Gastrocnemius medialis (tissue), 4 donors: ENCODE results near the gene ADGRF5. TPM values are rescaled to one million over a fixed set of nuclear protein-coding genes. Genes with fewer than 3 reads are reported as not detected.

ENCODE experiments used
- ATAC-seq, 2 donors: fragments of 150-250 bp; one replicate each; pipeline ENCODE4 v1.9.1; 2016
- DNase-seq, 2 donors: peaks; one replicate each; pipeline ENCODE4 v3.0.0-alpha.2; 2019
- H3K27ac ChIP-seq, 4 donors: fragments of 200-600 bp; sonication (generic); 1 replicate in 1 of 4; 2 replicates in 3 of 4; pipeline ENCODE4 v1.5.1; 2016 to 2018; ENCODE audit warnings: mild to moderate bottlenecking in 2 of 4, moderate library complexity in 1 of 4
- H3K27me3 ChIP-seq, 3 donors: fragments of 200-600 bp; sonication (generic) in 2 of 3; 1 replicate in 1 of 3; 2 replicates in 2 of 3; pipeline versions ENCODE4 v1.5.1 to v1.6.0; 2016 to 2019; ENCODE audit warnings: mild to moderate bottlenecking in 1 of 3, moderate library complexity in 1 of 3
- H3K36me3 ChIP-seq, 2 donors: fragments of 200-600 bp; sonication (generic) in 1 of 2; one replicate each; pipeline ENCODE4 v1.5.1; 2017 to 2018
- H3K4me1 ChIP-seq, 2 donors: fragments of 200-600 bp; sonication (generic) in 1 of 2; one replicate each; pipeline ENCODE4 v1.5.1; 2016 to 2017; ENCODE audit warnings: mild to moderate bottlenecking in 2 of 2
- H3K4me3 ChIP-seq, 4 donors: fragments of 200-600 bp; sonication (generic) in 3 of 4; 1 replicate in 1 of 4; 2 replicates in 3 of 4; pipeline ENCODE4 v1.5.1; 2016 to 2019; ENCODE audit warnings: mild to moderate bottlenecking in 2 of 4
- H3K9me3 ChIP-seq, 3 donors: fragments of 200-600 bp; sonication (generic) in 2 of 3; 1 replicate in 1 of 3; 2 replicates in 2 of 3; pipeline ENCODE4 v1.5.1; 2016 to 2019
- CTCF ChIP-seq, 5 experiments: fragments of 450-650 bp in 3 of 5; fragments of 200-600 bp in 2 of 5; sonication (generic) in 2 of 5; IDR thresholded peaks in 4 of 5; conservative IDR thresholded peaks in 1 of 5; 1 replicate in 4 of 5; 2 replicates in 1 of 5; pipeline ENCODE4 v1.5.1; 2016 to 2019; ENCODE audit warnings: antibody characterized with exemption in 5 of 5, mild to moderate bottlenecking in 3 of 5, moderate library complexity in 3 of 5
- POLR2A ChIP-seq, 2 donors: fragments of 450-650 bp; IDR thresholded peaks; one replicate each; pipeline ENCODE4 v1.6.1; 2017; ENCODE audit warnings: antibody characterized with exemption in 2 of 2, mild to moderate bottlenecking in 2 of 2, moderate library complexity in 2 of 2
- in situ Hi-C, 4 donors: fragments of 200-750 bp; cut with MboI; loops; one replicate each; pipeline versions ENCODE4 v1.15.0 to v1.8.0; 2017; ENCODE audit warnings: low sequenced_read_pairs in 4 of 4
- intact Hi-C: fragments of 100-400 bp; cut with DNase I; formaldehyde crosslinking; loops from one replicate; pipeline ENCODE4 v1.15.1; 2023; ENCODE audit warnings: low total_unique reads
- total RNA-seq, 4 donors: library from RNA; depleted of rRNA; stranded (reverse); fragments of >200 nt; gene quantifications; one replicate each; pipeline versions ENCODE4 v1.1.0 to v1.2.3, GENCODE V29; 2016

ADGRF5 gene
- total RNA-seq, 4 donors from 2014 or later = 27.6 to 49.2 (median 41.0) TPM

GRCh38 chr6:46930331-46930730 is 8.6 kb upstream of the ADGRF5 start:
- intact Hi-C loops = no loop called here
- Histone ChIP-seq H3K36me3 (no peaks in the 10 kb centered on the region), H3K9me3 (no peaks in the 10 kb centered on the region), H3K27me3 (no peaks in the 10 kb centered on the region), H3K4me3 (no peak overlapping the region), H3K27ac (peak overlapping the region in 1 of 4 donors; percentile 68), H3K4me1 (peaks cover 0 to 17% of the 10 kb centered on the region in 2 donors)
- no peak for ATAC-seq
- in situ Hi-C loops = no loop called here
- no peak for DNase-seq
- TF ChIP-seq CTCF (IDR thresholded peaks at IDR 0.05 in 4 of 5, conservative IDR thresholded peaks at IDR 0.05 in 1 of 5) (no peak), POLR2A (IDR thresholded peaks at IDR 0.05) (no peak)

DNA sequence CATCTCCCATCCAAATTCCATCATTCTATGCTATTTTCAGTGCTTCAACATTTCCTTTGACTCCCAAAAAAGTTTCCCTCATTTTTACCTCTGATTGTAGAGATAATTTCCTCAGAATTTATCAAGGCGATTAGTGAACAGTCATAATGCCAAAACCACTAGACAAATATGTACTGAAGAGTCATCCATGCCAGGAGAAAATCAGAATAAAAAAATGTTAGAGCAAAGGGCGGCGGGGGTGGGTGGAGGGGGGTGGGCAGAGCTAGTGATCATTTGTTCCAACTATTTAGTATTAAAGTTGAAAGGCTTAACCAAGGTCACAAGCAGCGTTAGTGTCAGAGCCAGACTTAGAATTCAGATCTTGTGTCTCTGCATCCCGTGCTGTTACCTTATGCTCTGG is 5.3 kb upstream of the ADGRF5 start:
- Histone ChIP-seq H3K4me3 (no peak overlapping the region), H3K27me3 (no peaks in the 10 kb centered on the region), H3K9me3 (no peaks in the 10 kb centered on the region), H3K36me3 (no peaks in the 10 kb centered on the region), H3K27ac (peak overlapping the region in 1 of 4 donors; percentile 55), H3K4me1 (peaks cover 3 to 19% of the 10 kb centered on the region in 2 donors)
- in situ Hi-C loops = no loop called here
- DNase-seq (no peak), ATAC-seq (no peak)
- intact Hi-C loops = no loop called here
- no peak for TF ChIP-seq POLR2A (IDR thresholded peaks at IDR 0.05)
- no peak for TF ChIP-seq CTCF (IDR thresholded peaks at IDR 0.05 in 4 of 5, conservative IDR thresholded peaks at IDR 0.05 in 1 of 5)

DNA sequence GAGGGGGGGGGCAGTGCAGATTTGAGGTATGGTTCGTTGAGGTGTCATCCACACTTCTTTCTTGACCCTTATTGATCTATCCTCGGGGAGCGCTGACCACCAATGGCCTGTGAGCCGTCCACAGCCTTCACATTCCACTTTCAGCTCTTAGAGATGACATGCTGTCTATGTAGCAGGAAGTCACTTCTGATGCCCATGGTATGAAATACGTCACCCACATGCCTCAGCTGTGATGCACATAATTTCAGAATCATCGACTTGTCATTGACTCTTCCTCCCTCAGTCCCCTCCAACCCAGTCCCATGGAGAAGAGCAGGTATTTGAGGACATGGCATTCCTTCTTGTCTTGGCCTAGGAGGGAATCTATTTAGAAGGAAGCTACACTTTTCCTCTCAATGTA is 4.7 kb upstream of the ADGRF5 start:
- DNase-seq (no peak), ATAC-seq (no peak)
- H3K36me3 ChIP-seq = no peaks in the 10 kb centered on the region
- intact Hi-C loops = no loop called here
- in situ Hi-C loops = no loop called here
- no peaks in the 10 kb centered on the region for H3K27me3 ChIP-seq
- peak overlapping the region in 2 of 4 donors; percentile 55 to 79 for H3K27ac ChIP-seq
- H3K4me1 ChIP-seq = peaks cover 3 to 19% of the 10 kb centered on the region in 2 donors
- no peak for TF ChIP-seq POLR2A (IDR thresholded peaks at IDR 0.05)
- TF ChIP-seq CTCF (IDR thresholded peaks at IDR 0.05 in 4 of 5, conservative IDR thresholded peaks at IDR 0.05 in 1 of 5) = no peak
- no peaks in the 10 kb centered on the region for H3K9me3 ChIP-seq
- H3K4me3 ChIP-seq = no peak overlapping the region

- intact Hi-C loops = no loop called here
- peak in 1 of 2 donors; percentile 66 for DNase-seq
- in situ Hi-C loops = no loop called here
These were observed 4.0 kb upstream of the ADGRF5 start for GRCh38 chr6:46925563-46926253.

More at GRCh38 chr6:46925563-46926253, 4.0 kb upstream of the ADGRF5 start:
- Histone ChIP-seq H3K27me3 (no peaks in the 10 kb centered on the region), H3K4me3 (no peak overlapping the region), H3K27ac (peak overlapping the region; percentile 1 to 79 (median 77)), H3K4me1 (peaks cover 3 to 19% of the 10 kb centered on the region in 2 donors), H3K36me3 (no peaks in the 10 kb centered on the region), H3K9me3 (no peaks in the 10 kb centered on the region)
- ATAC-seq = peak in 1 of 2 donors; percentile 69
- no peak for TF ChIP-seq CTCF (IDR thresholded peaks at IDR 0.05 in 4 of 5, conservative IDR thresholded peaks at IDR 0.05 in 1 of 5)
- TF ChIP-seq POLR2A (IDR thresholded peaks at IDR 0.05) = no peak
